Neural progenitor cell (in vitro differentiated cells): ENCODE data around the gene ZFYVE9.

Experiments
- EZH2 ChIP-seq: fragments of 200-600 bp; sonication (generic); IDR thresholded peaks from 2 replicates; pipeline ENCODE4 v1.6.1; 2017; ENCODE audit warnings: antibody characterized with exemption, mild to moderate bottlenecking, moderate library complexity
- EZH2phosphoT487 ChIP-seq: fragments of 200-600 bp; sonication (generic); IDR thresholded peaks from 2 replicates; pipeline ENCODE4 v1.6.1; 2017; ENCODE audit warnings: antibody characterized with exemption
- TF ChIP-seq, protein P1 (sequence below): fragments of 200-600 bp; sonication (generic); IDR thresholded peaks from 2 replicates; pipeline ENCODE4 v1.5.1; 2017; ENCODE audit warnings: antibody characterized with exemption, mild to moderate bottlenecking

DNA sequence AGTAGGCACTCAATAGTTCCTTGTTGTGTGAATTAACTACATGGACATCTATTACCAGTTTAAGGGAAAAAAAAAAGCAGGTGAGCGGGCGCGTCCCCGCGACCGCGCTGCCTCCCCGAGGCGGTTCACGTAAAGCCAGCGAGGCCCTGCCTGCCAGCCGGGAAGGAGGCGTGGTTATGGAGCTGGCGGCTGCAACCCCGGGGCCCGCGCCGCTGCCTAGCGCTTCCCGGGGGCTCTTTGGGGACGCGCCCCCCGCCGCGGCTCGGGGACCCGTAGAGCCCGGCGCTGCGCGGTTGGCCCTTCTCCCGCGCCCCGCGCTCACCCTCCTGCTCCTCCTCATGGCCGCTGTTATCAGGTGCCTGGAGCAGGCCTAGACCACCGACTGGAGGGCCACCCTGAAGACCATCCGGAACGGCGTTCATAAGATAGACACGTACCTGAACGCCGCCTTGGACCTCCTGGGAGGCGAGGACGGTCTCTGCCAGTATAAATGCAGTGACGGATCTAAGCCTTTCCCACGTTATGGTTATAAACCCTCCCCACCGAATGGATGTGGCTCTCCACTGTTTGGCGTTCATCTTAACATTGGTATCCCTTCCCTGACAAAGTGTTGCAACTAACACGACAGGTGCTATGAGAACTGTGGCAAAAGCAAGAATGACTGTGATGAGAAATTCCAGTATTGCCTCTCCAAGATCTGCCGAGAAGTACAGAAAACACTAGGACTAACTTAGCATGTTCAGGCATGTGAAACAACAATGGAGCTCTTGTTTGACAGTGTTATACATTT, 226.7 kb downstream of the ZFYVE9 start:
- TF ChIP-seq, protein P1, sequence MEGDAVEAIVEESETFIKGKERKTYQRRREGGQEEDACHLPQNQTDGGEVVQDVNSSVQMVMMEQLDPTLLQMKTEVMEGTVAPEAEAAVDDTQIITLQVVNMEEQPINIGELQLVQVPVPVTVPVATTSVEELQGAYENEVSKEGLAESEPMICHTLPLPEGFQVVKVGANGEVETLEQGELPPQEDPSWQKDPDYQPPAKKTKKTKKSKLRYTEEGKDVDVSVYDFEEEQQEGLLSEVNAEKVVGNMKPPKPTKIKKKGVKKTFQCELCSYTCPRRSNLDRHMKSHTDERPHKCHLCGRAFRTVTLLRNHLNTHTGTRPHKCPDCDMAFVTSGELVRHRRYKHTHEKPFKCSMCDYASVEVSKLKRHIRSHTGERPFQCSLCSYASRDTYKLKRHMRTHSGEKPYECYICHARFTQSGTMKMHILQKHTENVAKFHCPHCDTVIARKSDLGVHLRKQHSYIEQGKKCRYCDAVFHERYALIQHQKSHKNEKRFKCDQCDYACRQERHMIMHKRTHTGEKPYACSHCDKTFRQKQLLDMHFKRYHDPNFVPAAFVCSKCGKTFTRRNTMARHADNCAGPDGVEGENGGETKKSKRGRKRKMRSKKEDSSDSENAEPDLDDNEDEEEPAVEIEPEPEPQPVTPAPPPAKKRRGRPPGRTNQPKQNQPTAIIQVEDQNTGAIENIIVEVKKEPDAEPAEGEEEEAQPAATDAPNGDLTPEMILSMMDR: peak; percentile 34
- TF ChIP-seq EZH2 (no peak), EZH2phosphoT487 (no peak)
